HCT116 (cell line): ENCODE measurements around the gene HDAC5. TPM values are rescaled to one million over a fixed set of nuclear protein-coding genes. Genes with fewer than 3 reads are reported as not detected.

ENCODE experiments used
- ATAC-seq: fragments of 200-7000 bp; cut with Tn5 transposase; 2 replicates; pipeline ENCODE4 v1.9.1; 2020; ENCODE audit warnings: mild to moderate bottlenecking, moderate library complexity
- BruUV-seq: library from RNA; stranded (reverse); fragments of 400-500 nt; replicated peaks from 2 replicates; lab custom pipeline; 2021; lab: Mats Ljungman, UMichigan
- CTCF ChIA-PET: fragments of 300-600 bp; sonication (Branson Sonifier 250); formaldehyde crosslinking; loops from one replicate; lab custom pipeline; 2021; ENCODE audit warnings: antibody characterized with exemption; lab: Charles Lee
- POLR2A ChIA-PET: fragments of 300-600, 350-600 bp; sonication (Branson Sonifier 250); formaldehyde crosslinking; loops from one replicate; lab custom pipeline; 2021; ENCODE audit warnings: antibody characterized with exemption; lab: Charles Lee
- RAD21 ChIA-PET, 2 experiments: fragments of 300-600 bp; sonication (Branson Sonifier 250); formaldehyde crosslinking; loops; one replicate each; lab custom pipeline; 2023; ENCODE audit warnings: low total read pairs in 2 of 2; ENCODE audit not compliant: uncharacterized antibody in 2 of 2, unreplicated experiment in 2 of 2, low non-redundant PET in 1 of 2; lab: Charles Lee
- DNase-seq: peaks from one replicate; pipeline ENCODE4 v3.0.0-alpha.2; 2010; ENCODE audit warnings: low read depth, low spot score
- H2AFZ ChIP-seq: fragments of 200-600 bp; shearing (Covaris generic), sonication (generic); 2 replicates; pipeline ENCODE4 v1.6.1; 2017; ENCODE audit warnings: low read depth, mixed run types, mixed read lengths, antibody characterized with exemption, low read length; ENCODE audit not compliant: poor library complexity, severe bottlenecking
- H3K27ac ChIP-seq: 2 replicates; pipeline ENCODE4 v1.5.1; 2012; ENCODE audit warnings: low read depth, low read length
- H3K27me3 ChIP-seq: fragments of 200-600 bp; sonication (generic); 2 replicates; pipeline ENCODE4 v1.6.1; 2016; ENCODE audit warnings: mixed run types, low read length, mixed read lengths; ENCODE audit not compliant: insufficient read depth
- H3K36me3 ChIP-seq, 2 experiments: fragments of 200-500 bp in 1 of 2; fragments of 200-600 bp in 1 of 2; sonication (Bioruptor generic) in 1 of 2; sonication (generic) in 1 of 2; 2 replicates each; pipeline versions ENCODE4 v1.5.1 to v1.6.1; 2014 to 2016; ENCODE audit warnings: low read length in 2 of 2, inconsistent platforms in 1 of 2, mixed read lengths in 1 of 2, mixed run types in 1 of 2; ENCODE audit not compliant: insufficient read depth in 2 of 2, control insufficient read depth in 1 of 2
- H3K4me1 ChIP-seq, 2 experiments: fragments of 200-600 bp in 1 of 2; sonication (generic) in 1 of 2; 2 replicates each; pipeline versions ENCODE4 v1.5.1 to v1.6.1; 2012 to 2017; ENCODE audit warnings: low read length in 2 of 2, inconsistent platforms in 1 of 2, mild to moderate bottlenecking in 1 of 2, mixed read lengths in 1 of 2, mixed run types in 1 of 2, moderate library complexity in 1 of 2; ENCODE audit not compliant: insufficient read depth in 2 of 2, control insufficient read depth in 1 of 2
- H3K4me2 ChIP-seq: fragments of 200-600 bp; sonication (generic); 2 replicates; pipeline ENCODE4 v1.6.1; 2017; ENCODE audit warnings: mixed run types, low read length, mixed read lengths
- H3K4me3 ChIP-seq, 2 experiments: fragments of 200-600 bp in 1 of 2; sonication (generic) in 1 of 2; replicated peaks in 1 of 2; 2 replicates each; pipeline ENCODE4 v1.5.1; 2011 to 2016; ENCODE audit warnings: low read length in 2 of 2, control low read depth in 1 of 2, low read depth in 1 of 2, mild to moderate bottlenecking in 1 of 2, mixed read lengths in 1 of 2, mixed run types in 1 of 2
- H3K79me2 ChIP-seq: fragments of 200-600 bp; sonication (generic); 2 replicates; pipeline ENCODE4 v1.6.1; 2017; ENCODE audit warnings: mild to moderate bottlenecking, mixed run types, low read length, moderate library complexity, mixed read lengths; ENCODE audit not compliant: insufficient read depth
- H3K9ac ChIP-seq: fragments of 200-600 bp; sonication (generic); 2 replicates; pipeline ENCODE4 v1.6.1; 2016; ENCODE audit warnings: low read length, mixed read lengths
- H3K9me2 ChIP-seq: fragments of 200-600 bp; sonication (generic), shearing (Covaris generic); 2 replicates; pipeline ENCODE4 v1.6.1; 2017; ENCODE audit warnings: mixed run types, mild to moderate bottlenecking, moderate library complexity; ENCODE audit not compliant: insufficient read depth
- H3K9me3 ChIP-seq, 2 experiments: fragments of 200-500 bp in 1 of 2; fragments of 200-600 bp in 1 of 2; sonication (Bioruptor generic) in 1 of 2; sonication (generic) in 1 of 2; 2 replicates each; pipeline ENCODE4 v1.6.1; 2014 to 2017; ENCODE audit warnings: low read length in 2 of 2, mixed read lengths in 2 of 2, inconsistent platforms in 1 of 2, low read depth in 1 of 2, mild to moderate bottlenecking in 1 of 2, mixed run types in 1 of 2, moderate library complexity in 1 of 2; ENCODE audit not compliant: control insufficient read depth in 1 of 2, insufficient read depth in 1 of 2
- H4K20me1 ChIP-seq: fragments of 200-600 bp; sonication (generic), shearing (Covaris generic); 2 replicates; pipeline ENCODE4 v1.6.1; 2017; ENCODE audit warnings: mixed run types, mild to moderate bottlenecking, moderate library complexity; ENCODE audit not compliant: insufficient read depth
- ATF3 ChIP-seq: IDR thresholded peaks from 2 replicates; pipeline ENCODE4 v1.6.1; 2012
- CBX3 ChIP-seq: IDR thresholded peaks from 2 replicates; pipeline ENCODE4 v1.6.1; 2012; ENCODE audit warnings: low read depth
- CEBPB ChIP-seq: IDR thresholded peaks from 2 replicates; pipeline ENCODE4 v1.6.1; 2012; ENCODE audit warnings: low read depth
- CTCF ChIP-seq, 3 experiments: fragments of 200-600 bp in 1 of 3; sonication (generic) in 1 of 3; IDR thresholded peaks in 2 of 3; conservative IDR thresholded peaks in 1 of 3; 2 replicates each; pipeline ENCODE4 v1.5.1; 2012 to 2017; ENCODE audit warnings: low read depth in 2 of 3, low read length in 2 of 3, antibody characterized with exemption in 1 of 3, borderline replicate concordance in 1 of 3, control low read depth in 1 of 3, mild to moderate bottlenecking in 1 of 3, mixed read lengths in 1 of 3, mixed run types in 1 of 3, moderate library complexity in 1 of 3; ENCODE audit not compliant: insufficient read depth in 1 of 3
- EGR1 ChIP-seq: IDR thresholded peaks from 2 replicates; pipeline ENCODE4 v1.6.1; 2012; ENCODE audit warnings: low read depth
- ELF1 ChIP-seq: IDR thresholded peaks from 2 replicates; pipeline ENCODE4 v1.6.1; 2012; ENCODE audit warnings: low read depth, borderline replicate concordance
- EZH2 ChIP-seq: fragments of 200-600 bp; sonication (generic); IDR thresholded peaks from 2 replicates; pipeline ENCODE4 v1.6.1; 2017; ENCODE audit warnings: antibody characterized with exemption, mixed run types
- EZH2phosphoT487 ChIP-seq: fragments of 200-600 bp; IDR thresholded peaks from 2 replicates; pipeline ENCODE4 v1.6.1; 2018; ENCODE audit warnings: antibody characterized with exemption, borderline replicate concordance
- JUND ChIP-seq: IDR thresholded peaks from 2 replicates; pipeline ENCODE4 v1.6.1; 2012
- POLR2AphosphoS5 ChIP-seq: IDR thresholded peaks from 2 replicates; pipeline ENCODE4 v1.6.1; 2011; ENCODE audit warnings: mild to moderate bottlenecking, low read depth, low read length, moderate library complexity
- RAD21 ChIP-seq: IDR thresholded peaks from 2 replicates; pipeline ENCODE4 v1.6.1; 2012; ENCODE audit warnings: low read depth, mild to moderate bottlenecking
- REST ChIP-seq: IDR thresholded peaks from 2 replicates; pipeline ENCODE4 v1.6.1; 2012; ENCODE audit warnings: low read depth
- SIN3A ChIP-seq: IDR thresholded peaks from 2 replicates; pipeline ENCODE4 v1.6.1; 2012; ENCODE audit warnings: low read depth
- SP1 ChIP-seq: IDR thresholded peaks from 2 replicates; pipeline ENCODE4 v1.6.1; 2012; ENCODE audit warnings: low read depth
- SRF ChIP-seq: IDR thresholded peaks from 2 replicates; pipeline ENCODE4 v1.6.1; 2012; ENCODE audit warnings: low read depth
- TCF7L2 ChIP-seq: IDR thresholded peaks from 2 replicates; pipeline ENCODE4 v1.7.0; 2011; ENCODE audit warnings: borderline replicate concordance, inconsistent platforms; ENCODE audit not compliant: insufficient read depth, insufficient read length; ENCODE audit errors: extremely low read depth
- YY1 ChIP-seq: IDR thresholded peaks from 2 replicates; pipeline ENCODE4 v1.6.1; 2011; ENCODE audit warnings: low read length, low read depth, moderate library complexity, mild to moderate bottlenecking; ENCODE audit not compliant: insufficient replicate concordance; ENCODE audit errors: extremely low read depth
- ZFX ChIP-seq: fragments of 450-650 bp; IDR thresholded peaks from 2 replicates; pipeline ENCODE4 v1.6.1; 2017
- ZNF274 ChIP-seq: fragments of 200-500 bp; sonication (Bioruptor generic); IDR thresholded peaks from 2 replicates; pipeline ENCODE4 v1.6.1; 2014; ENCODE audit warnings: mild to moderate bottlenecking, low read depth, low read length, inconsistent platforms
- intact Hi-C: fragments of 100-400 bp; cut with micrococcal nuclease; formaldehyde crosslinking; loops from 2 replicates; pipeline ENCODE4 v1.10.0; 2022
- total RNA-seq: library from RNA; stranded (reverse); gene quantifications from one replicate; pipeline ENCODE4 v1.2.1, GENCODE V29; 2021; ENCODE audit not compliant: unreplicated experiment

HDAC5 gene
- total RNA-seq, 1 experiment from 2014 or later = 32.9 TPM

- intact Hi-C loops = no loop called here
- no peak overlapping the region for H3K27ac ChIP-seq
- no peaks in the 10 kb centered on the region for H3K9me3 ChIP-seq
- peaks cover 39 to 40% of the 10 kb centered on the region in 2 experiments; a peak in 3 of 4 replicates for H3K36me3 ChIP-seq
- no peak for ATAC-seq
- ChIA-PET RAD21 (no interaction called here), CTCF (no interaction called here), POLR2A (no interaction called here)
- H3K27me3 ChIP-seq = no peaks in the 10 kb centered on the region
- TSS peak; percentile 34 for BruUV-seq
- no peaks in the 10 kb centered on the region for H3K4me1 ChIP-seq
- no peak for TF ChIP-seq ZNF274
- no peak for TF ChIP-seq EGR1
- TF ChIP-seq POLR2AphosphoS5 = no peak
- no peak for TF ChIP-seq RAD21
- no peak for TF ChIP-seq SRF
- TF ChIP-seq ATF3 = no peak
- no peak for TF ChIP-seq TCF7L2
- no peak for TF ChIP-seq CEBPB
- TF ChIP-seq ELF1 = no peak
- TF ChIP-seq REST = no peak
- TF ChIP-seq EZH2phosphoT487 = no peak
- no peak for TF ChIP-seq CBX3
- TF ChIP-seq EZH2 = no peak
- TF ChIP-seq CTCF (IDR thresholded peaks at IDR 0.05 in 2 of 3, conservative IDR thresholded peaks at IDR 0.05 in 1 of 3; ENCODE audit: borderline replicate concordance in 1 of 3, insufficient read depth in 1 of 3, low read depth in 2 of 3, low read length in 2 of 3) = no peak
- TF ChIP-seq SIN3A = no peak
- no peak for TF ChIP-seq JUND
- TF ChIP-seq SP1 = no peak
- TF ChIP-seq ZFX = no peak
- no peak for TF ChIP-seq YY1
- no peak overlapping the region for H3K9ac ChIP-seq
- no peak overlapping the region for H3K4me2 ChIP-seq
- no peak overlapping the region for H2AFZ ChIP-seq
- peaks cover 96% of the 10 kb centered on the region for H3K79me2 ChIP-seq
- no peaks in the 10 kb centered on the region for H3K9me2 ChIP-seq
- H4K20me1 ChIP-seq = peaks cover 7% of the 10 kb centered on the region; the same call in 1 of the 2 replicates
- H3K4me3 ChIP-seq = no peak overlapping the region
- no peak for DNase-seq
These were observed 70.1 kb downstream of the HDAC5 start for GRCh38 chr17:44053125-44053872.
